Activated naive CD4-positive, alpha-beta T cell treated with anti-CD3 and anti-CD28 coated beads, Interleukin-2, amount 50 U/mL, for 24 hours (primary cell): ENCODE data around the gene POTEF.
"Not testable (repeated sequence)": the region's sequence is repeated elsewhere in the genome, so short reads cannot be mapped to it uniquely, and the experiment has no call there.

Source experiments
- H3K27ac Mint-ChIP-seq: one replicate; pipeline ENCODE4 v1.8.0; 2021; ENCODE audit warnings: mild to moderate bottlenecking, mixed read lengths
- H3K27me3 Mint-ChIP-seq: one replicate; pipeline ENCODE4 v1.8.0; 2021; ENCODE audit warnings: mixed read lengths
- H3K36me3 Mint-ChIP-seq: one replicate; pipeline ENCODE4 v1.8.0; 2021; ENCODE audit warnings: mixed read lengths
- H3K4me1 Mint-ChIP-seq: one replicate; pipeline ENCODE4 v1.8.0; 2021; ENCODE audit warnings: mixed read lengths
- H3K4me3 Mint-ChIP-seq: one replicate; pipeline ENCODE4 v1.8.0; 2021; ENCODE audit warnings: mild to moderate bottlenecking, mixed read lengths
- H3K9me3 Mint-ChIP-seq: one replicate; pipeline ENCODE4 v1.8.0; 2021; ENCODE audit warnings: mixed read lengths

POTEF gene

GRCh38 chr2:130129120-130129829 is at the start of gene POTEF:
Gene POTEF (minus strand): TSS chr2:130129222. CDS start chr2:130120515, 8,707 bp downstream.
- not testable (repeated sequence) for H3K27me3 Mint-ChIP-seq, H3K36me3 Mint-ChIP-seq, H3K4me1 Mint-ChIP-seq, H3K27ac Mint-ChIP-seq, H3K9me3 Mint-ChIP-seq, H3K4me3 Mint-ChIP-seq

DNA sequence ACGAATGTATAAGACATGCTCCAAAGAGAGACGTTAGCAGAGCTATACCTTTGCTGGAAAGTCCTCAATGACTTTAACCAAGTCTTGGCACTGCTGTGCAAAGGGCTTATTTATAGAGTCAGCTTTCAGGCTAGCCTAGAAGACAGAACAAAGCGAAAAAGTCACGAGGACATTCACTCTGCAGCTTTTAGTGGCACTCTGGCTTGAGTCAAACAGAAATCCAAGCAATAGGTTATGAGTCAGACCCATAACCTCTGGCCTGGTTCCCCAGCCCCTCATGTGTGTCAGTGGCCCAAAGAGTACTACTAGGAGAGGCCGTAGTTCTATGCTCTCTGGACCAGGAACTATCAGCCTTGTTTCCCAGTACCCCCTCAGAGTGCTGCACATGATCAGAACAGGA is 45.8 kb upstream of the POTEF start:
- not testable (repeated sequence) for H3K9me3 Mint-ChIP-seq, H3K4me3 Mint-ChIP-seq, H3K27ac Mint-ChIP-seq, H3K27me3 Mint-ChIP-seq, H3K36me3 Mint-ChIP-seq
- peaks cover 11% of the 10 kb centered on the region for H3K4me1 Mint-ChIP-seq

DNA sequence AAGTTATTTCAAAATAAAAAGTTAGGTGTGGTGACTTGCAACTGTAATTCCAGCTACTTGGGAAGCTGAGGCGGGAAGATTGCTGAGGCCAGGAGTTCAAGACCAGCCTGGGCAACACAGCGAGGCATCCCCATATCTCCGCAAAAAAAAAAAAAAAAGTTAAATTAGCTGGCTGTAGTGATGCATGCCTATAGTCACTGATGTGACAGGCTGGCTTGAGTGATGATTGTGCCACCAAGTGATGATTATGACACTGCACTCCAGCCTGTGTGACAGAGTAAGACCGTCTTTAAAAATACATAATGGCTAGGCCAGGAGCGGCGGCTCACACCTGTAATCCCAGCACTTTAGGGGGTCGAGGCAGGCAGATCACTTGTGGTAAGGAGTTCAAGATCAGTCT is 40.9 kb upstream of the POTEF start:
- no peak overlapping the region for H3K4me3 Mint-ChIP-seq
- H3K27ac Mint-ChIP-seq: no peak overlapping the region
- no peaks in the 10 kb centered on the region for H3K4me1 Mint-ChIP-seq
- H3K9me3 Mint-ChIP-seq: no peaks in the 10 kb centered on the region
- H3K27me3 Mint-ChIP-seq: no peaks in the 10 kb centered on the region
- H3K36me3 Mint-ChIP-seq: peaks cover 4% of the 10 kb centered on the region

- H3K27me3 Mint-ChIP-seq, H3K27ac Mint-ChIP-seq: not testable (repeated sequence)
Measured at GRCh38 chr2:130169163-130169562, 40.1 kb upstream of the POTEF start.

DNA sequence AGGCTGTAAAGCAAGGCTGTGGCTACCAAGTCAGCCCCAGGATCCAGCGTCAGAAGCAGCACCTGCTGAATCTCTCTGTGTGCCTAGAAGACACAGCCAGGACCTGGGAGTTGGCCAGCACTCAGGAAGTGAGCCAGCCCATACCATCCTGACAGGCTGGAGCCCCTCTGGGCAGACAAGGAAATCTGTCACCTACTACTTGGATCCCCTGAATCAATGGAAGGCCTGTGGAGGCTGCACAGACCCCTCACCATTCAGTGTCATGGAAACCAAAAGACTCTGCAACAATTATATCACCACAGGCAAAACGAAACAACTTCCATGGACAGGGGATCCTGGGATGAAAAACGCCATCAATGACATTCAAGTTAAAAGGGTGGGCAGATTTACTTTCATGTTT is 37.6 kb upstream of the POTEF start:
- H3K27ac Mint-ChIP-seq, H3K27me3 Mint-ChIP-seq, H3K36me3 Mint-ChIP-seq, H3K4me1 Mint-ChIP-seq, H3K9me3 Mint-ChIP-seq, H3K4me3 Mint-ChIP-seq: not testable (repeated sequence)

More at GRCh38 chr2:130169163-130169562, 40.1 kb upstream of the POTEF start:
- not testable (repeated sequence) for H3K4me3 Mint-ChIP-seq, H3K9me3 Mint-ChIP-seq, H3K4me1 Mint-ChIP-seq, H3K36me3 Mint-ChIP-seq

- H3K4me3 Mint-ChIP-seq: no peak overlapping the region
- no peaks in the 10 kb centered on the region for H3K27me3 Mint-ChIP-seq
- H3K4me1 Mint-ChIP-seq: no peaks in the 10 kb centered on the region
- peaks cover 7% of the 10 kb centered on the region for H3K36me3 Mint-ChIP-seq
- no peaks in the 10 kb centered on the region for H3K9me3 Mint-ChIP-seq
- H3K27ac Mint-ChIP-seq: no peak overlapping the region
Measured at GRCh38 chr2:130165293-130166016, 36.4 kb upstream of the POTEF start.

DNA sequence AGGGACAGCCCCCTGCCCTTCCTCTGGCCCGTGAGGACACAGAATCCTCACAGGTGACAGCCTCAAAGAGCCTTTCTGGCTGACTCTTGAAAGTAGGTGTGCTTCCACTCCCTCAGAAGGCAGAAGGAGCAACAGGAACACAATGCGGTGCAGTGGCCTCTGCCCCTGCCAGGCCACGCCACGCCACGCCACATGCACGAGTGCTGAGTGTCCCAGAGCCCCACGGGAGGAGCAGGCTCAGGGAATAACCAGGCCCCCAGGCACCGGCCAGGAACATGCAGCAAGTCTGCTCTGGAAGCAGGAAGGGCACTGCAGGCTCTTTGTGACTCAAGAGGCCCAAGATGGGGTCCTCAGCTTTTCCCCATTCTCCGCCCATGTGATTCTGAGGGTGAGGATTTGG is 33.9 kb upstream of the POTEF start:
- Mint-ChIP-seq H3K27me3 (no peaks in the 10 kb centered on the region), H3K27ac (no peak overlapping the region), H3K36me3 (peaks cover 5% of the 10 kb centered on the region), H3K4me1 (no peaks in the 10 kb centered on the region), H3K9me3 (no peaks in the 10 kb centered on the region), H3K4me3 (no peak overlapping the region)

GRCh38 chr2:130162486-130162885 is 33.5 kb upstream of the POTEF start:
- H3K9me3 Mint-ChIP-seq, H3K27me3 Mint-ChIP-seq, H3K4me1 Mint-ChIP-seq, H3K4me3 Mint-ChIP-seq, H3K36me3 Mint-ChIP-seq, H3K27ac Mint-ChIP-seq: not testable (repeated sequence)

GRCh38 chr2:130160838-130161705 is 32.0 kb upstream of the POTEF start:
- not testable (repeated sequence) for H3K4me3 Mint-ChIP-seq, H3K9me3 Mint-ChIP-seq, H3K4me1 Mint-ChIP-seq, H3K36me3 Mint-ChIP-seq, H3K27ac Mint-ChIP-seq, H3K27me3 Mint-ChIP-seq

GRCh38 chr2:130160131-130160530 is 31.1 kb upstream of the POTEF start:
- Mint-ChIP-seq H3K27me3 (no peaks in the 10 kb centered on the region), H3K36me3 (peaks cover 5% of the 10 kb centered on the region), H3K9me3 (no peaks in the 10 kb centered on the region), H3K27ac (no peak overlapping the region), H3K4me3 (no peak overlapping the region), H3K4me1 (no peaks in the 10 kb centered on the region)

GRCh38 chr2:130159376-130159775 is 30.4 kb upstream of the POTEF start:
- H3K4me3 Mint-ChIP-seq, H3K27ac Mint-ChIP-seq, H3K9me3 Mint-ChIP-seq, H3K4me1 Mint-ChIP-seq, H3K27me3 Mint-ChIP-seq, H3K36me3 Mint-ChIP-seq: not testable (repeated sequence)

GRCh38 chr2:130158631-130159030 is 29.6 kb upstream of the POTEF start:
- H3K27me3 Mint-ChIP-seq: no peaks in the 10 kb centered on the region
- no peak overlapping the region for H3K4me3 Mint-ChIP-seq
- no peaks in the 10 kb centered on the region for H3K36me3 Mint-ChIP-seq
- no peak overlapping the region for H3K27ac Mint-ChIP-seq
- H3K9me3 Mint-ChIP-seq: no peaks in the 10 kb centered on the region
- no peaks in the 10 kb centered on the region for H3K4me1 Mint-ChIP-seq

GRCh38 chr2:130157825-130158514 is 28.9 kb upstream of the POTEF start:
- not testable (repeated sequence) for H3K4me3 Mint-ChIP-seq, H3K9me3 Mint-ChIP-seq, H3K36me3 Mint-ChIP-seq, H3K27ac Mint-ChIP-seq, H3K4me1 Mint-ChIP-seq, H3K27me3 Mint-ChIP-seq

DNA sequence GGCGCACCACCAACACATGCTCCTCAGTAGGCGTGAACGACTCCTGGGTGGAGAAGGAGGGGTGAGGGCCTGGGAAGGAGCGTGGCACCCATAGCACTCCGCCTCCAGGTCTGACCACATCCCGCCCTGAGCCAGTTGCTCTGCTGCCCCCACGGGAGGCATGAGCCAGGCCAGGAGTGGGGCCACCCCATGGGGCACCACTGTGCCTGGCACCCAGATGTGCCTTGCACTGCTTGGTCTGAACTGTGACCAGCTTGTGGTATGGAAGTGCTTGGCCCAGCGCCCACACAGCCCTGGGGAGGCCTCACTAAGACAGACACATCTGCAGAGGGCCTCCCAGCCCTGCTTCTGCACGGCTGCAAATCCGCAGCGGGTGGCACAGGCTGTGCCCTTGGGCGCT is 28.3 kb upstream of the POTEF start:
- H3K4me3 Mint-ChIP-seq, H3K4me1 Mint-ChIP-seq, H3K36me3 Mint-ChIP-seq, H3K27me3 Mint-ChIP-seq, H3K27ac Mint-ChIP-seq, H3K9me3 Mint-ChIP-seq: not testable (repeated sequence)

DNA sequence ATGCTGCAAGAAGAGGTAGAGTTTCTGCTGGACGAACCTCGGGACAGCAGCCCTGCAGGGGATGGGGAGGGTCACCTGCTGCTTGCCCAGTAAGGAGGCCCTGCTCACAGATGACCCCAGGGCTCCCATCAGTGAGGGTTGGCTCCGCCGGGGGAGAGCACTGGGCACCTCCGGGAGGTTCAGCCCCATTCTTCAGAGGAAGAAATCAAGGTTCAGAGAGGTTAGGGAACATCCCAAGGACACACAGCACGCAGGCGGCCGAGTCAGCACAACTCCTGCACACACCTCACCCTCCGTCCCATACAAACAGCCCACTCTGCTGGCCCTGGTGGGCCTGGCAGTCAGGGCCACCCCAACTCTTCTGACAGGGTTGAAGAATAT is 27.6 kb upstream of the POTEF start:
- Mint-ChIP-seq H3K9me3 (no peaks in the 10 kb centered on the region), H3K27ac (no peak overlapping the region), H3K27me3 (no peaks in the 10 kb centered on the region), H3K36me3 (no peaks in the 10 kb centered on the region), H3K4me3 (no peak overlapping the region), H3K4me1 (no peaks in the 10 kb centered on the region)
